Measurements from ENCODE around the gene PDE4D. TPM values are rescaled to one million over a fixed set of nuclear protein-coding genes. Genes with fewer than 3 reads are reported as not detected.
A peak's percentile ranks its signal among the peaks of the same experiment; 100 is the strongest.

Gene PDE4D
- total RNA-seq, 1 experiment from 2014 or later = 6.3 TPM

- Histone ChIP-seq H3K27ac (no peak overlapping the region), H3K27me3 (replicated peaks) (no peaks in the 10 kb centered on the region), H3K36me3 (no peaks in the 10 kb centered on the region), H3K4me3 (no peak overlapping the region), H3K9me3 (replicated peaks) (no peaks in the 10 kb centered on the region), H3K4me1 (replicated peaks) (peaks cover 8% of the 10 kb centered on the region)
- DNase-seq (ENCODE audit: low read depth in 1 of 2, low spot score in 2 of 2) = no peak
Observed at GRCh38 chr5:59535561-59535960, 358.0 kb downstream of the PDE4D start.

- H3K27me3 ChIP-seq (replicated peaks) = no peaks in the 10 kb centered on the region
- H3K9me3 ChIP-seq (replicated peaks) = no peaks in the 10 kb centered on the region
- no peak overlapping the region for H3K27ac ChIP-seq
- H3K4me3 ChIP-seq = no peak overlapping the region
- no peaks in the 10 kb centered on the region for H3K36me3 ChIP-seq
- no peaks in the 10 kb centered on the region for H3K4me1 ChIP-seq (replicated peaks)
- DNase-seq (ENCODE audit: low read depth in 1 of 2, low spot score in 2 of 2) = no peak
Observed at GRCh38 chr5:59533730-59534108, 359.8 kb downstream of the PDE4D start.

DNA sequence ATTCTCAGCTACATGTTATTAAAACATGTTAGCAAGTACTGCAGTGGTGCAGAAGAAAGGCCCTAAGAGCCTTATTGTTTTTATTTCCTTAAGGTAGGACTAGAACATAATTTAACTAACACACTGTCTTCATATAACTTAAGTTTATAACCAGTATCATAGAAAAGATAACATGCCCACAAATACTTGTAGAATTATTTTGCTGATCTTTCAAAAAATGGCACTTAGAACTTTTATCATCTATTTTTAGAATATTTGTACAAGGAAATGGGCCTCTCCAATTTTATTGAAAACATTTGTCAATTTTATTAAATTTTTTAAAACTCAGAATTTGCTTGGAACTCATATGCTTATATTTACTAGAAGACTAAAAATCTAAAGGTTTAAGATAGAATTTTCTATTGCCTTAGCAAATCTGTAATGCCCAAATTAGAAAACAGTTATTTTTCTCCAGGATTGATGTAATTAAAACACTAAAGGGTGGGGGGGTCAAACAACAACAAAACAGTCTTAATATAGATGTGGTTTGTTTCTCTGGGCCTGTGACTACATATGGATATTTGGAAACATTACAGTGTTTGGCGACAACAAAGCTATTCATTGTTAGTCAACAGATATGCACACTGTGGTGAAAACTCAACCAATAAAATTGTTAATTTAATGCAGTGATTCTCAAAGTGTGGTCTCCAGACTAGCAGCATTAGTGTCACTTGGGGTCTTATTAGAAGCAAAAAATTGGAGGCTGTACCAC, 360.4 kb downstream of the PDE4D start:
- Histone ChIP-seq H3K4me1 (replicated peaks) (no peaks in the 10 kb centered on the region), H3K9me3 (replicated peaks) (no peaks in the 10 kb centered on the region), H3K36me3 (no peaks in the 10 kb centered on the region), H3K27me3 (replicated peaks) (no peaks in the 10 kb centered on the region), H3K27ac (no peak overlapping the region), H3K4me3 (no peak overlapping the region)
- DNase-seq (ENCODE audit: low read depth in 1 of 2, low spot score in 2 of 2) = no peak

GRCh38 chr5:59529239-59529638, 364.3 kb downstream of the PDE4D start:
- H3K9me3 ChIP-seq (replicated peaks) = no peaks in the 10 kb centered on the region
- no peak for DNase-seq (ENCODE audit: low read depth in 1 of 2, low spot score in 2 of 2)
- H3K27me3 ChIP-seq (replicated peaks) = no peaks in the 10 kb centered on the region
- H3K36me3 ChIP-seq = no peaks in the 10 kb centered on the region
- no peak overlapping the region for H3K27ac ChIP-seq
- H3K4me1 ChIP-seq (replicated peaks) = peaks cover 8% of the 10 kb centered on the region; the same call in 1 of the 2 replicates
- H3K4me3 ChIP-seq = no peak overlapping the region

- Histone ChIP-seq H3K36me3 (no peaks in the 10 kb centered on the region), H3K27me3 (replicated peaks) (no peaks in the 10 kb centered on the region), H3K4me1 (replicated peaks) (peaks cover 8% of the 10 kb centered on the region; the same call in 1 of the 2 replicates), H3K27ac (no peak overlapping the region), H3K4me3 (no peak overlapping the region), H3K9me3 (replicated peaks) (no peaks in the 10 kb centered on the region)
- no peak for DNase-seq (ENCODE audit: low read depth in 1 of 2, low spot score in 2 of 2)
Observed at GRCh38 chr5:59528202-59528862, 365.2 kb downstream of the PDE4D start.

- Histone ChIP-seq H3K4me1 (replicated peaks) (peaks cover 8% of the 10 kb centered on the region; the same call in 1 of the 2 replicates), H3K36me3 (no peaks in the 10 kb centered on the region), H3K9me3 (replicated peaks) (no peaks in the 10 kb centered on the region), H3K27me3 (replicated peaks) (no peaks in the 10 kb centered on the region), H3K4me3 (no peak overlapping the region), H3K27ac (no peak overlapping the region)
- peak in 1 of 2 experiments; percentile 28 for DNase-seq (ENCODE audit: low read depth in 1 of 2, low spot score in 2 of 2)
Observed at GRCh38 chr5:59525957-59526356, 367.6 kb downstream of the PDE4D start.

- Histone ChIP-seq H3K27me3 (replicated peaks) (no peaks in the 10 kb centered on the region), H3K4me1 (replicated peaks) (peaks cover 8% of the 10 kb centered on the region; the same call in 1 of the 2 replicates), H3K4me3 (no peak overlapping the region), H3K9me3 (replicated peaks) (no peaks in the 10 kb centered on the region), H3K27ac (no peak overlapping the region), H3K36me3 (no peaks in the 10 kb centered on the region)
- DNase-seq (ENCODE audit: low read depth in 1 of 2, low spot score in 2 of 2) = no peak
Observed at GRCh38 chr5:59525311-59525710, 368.2 kb downstream of the PDE4D start.

GRCh38 chr5:59522201-59522831, 371.2 kb downstream of the PDE4D start:
- no peaks in the 10 kb centered on the region for H3K36me3 ChIP-seq
- no peak for DNase-seq (ENCODE audit: low read depth in 1 of 2, low spot score in 2 of 2)
- H3K9me3 ChIP-seq (replicated peaks) = no peaks in the 10 kb centered on the region
- H3K4me1 ChIP-seq (replicated peaks) = peaks cover 23% of the 10 kb centered on the region
- no peak overlapping the region for H3K4me3 ChIP-seq
- H3K27ac ChIP-seq = no peak overlapping the region
- no peaks in the 10 kb centered on the region for H3K27me3 ChIP-seq (replicated peaks)

DNA sequence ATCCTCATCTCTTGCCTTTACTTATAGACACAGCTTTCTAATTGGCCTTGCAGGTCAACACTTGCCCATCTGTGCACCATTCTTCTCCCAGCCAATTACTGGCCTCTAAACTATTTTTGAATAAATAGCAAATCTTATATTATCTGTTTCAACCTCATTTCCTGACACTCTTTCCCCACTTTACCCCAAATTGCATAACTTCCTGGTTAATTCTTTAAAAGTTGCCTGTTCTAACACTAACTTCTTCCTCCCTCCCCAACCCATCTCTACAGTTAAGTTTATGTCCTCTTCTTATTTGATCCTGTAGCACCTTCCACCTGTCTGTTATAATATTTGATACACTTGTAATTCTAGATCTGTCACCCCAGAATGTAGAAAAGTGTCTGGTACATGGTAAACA, 372.1 kb downstream of the PDE4D start:
- Histone ChIP-seq H3K4me1 (replicated peaks) (peaks cover 24% of the 10 kb centered on the region), H3K4me3 (no peak overlapping the region), H3K9me3 (replicated peaks) (no peaks in the 10 kb centered on the region), H3K27ac (no peak overlapping the region), H3K36me3 (no peaks in the 10 kb centered on the region), H3K27me3 (replicated peaks) (no peaks in the 10 kb centered on the region)
- DNase-seq (ENCODE audit: low read depth in 1 of 2, low spot score in 2 of 2) = no peak

GRCh38 chr5:59519338-59519737, 374.2 kb downstream of the PDE4D start:
- H3K4me1 ChIP-seq (replicated peaks) = peaks cover 17% of the 10 kb centered on the region
- no peaks in the 10 kb centered on the region for H3K36me3 ChIP-seq
- H3K4me3 ChIP-seq = no peak overlapping the region
- DNase-seq (ENCODE audit: low read depth in 1 of 2, low spot score in 2 of 2) = no peak
- H3K27me3 ChIP-seq (replicated peaks) = no peaks in the 10 kb centered on the region
- H3K27ac ChIP-seq = no peak overlapping the region
- no peaks in the 10 kb centered on the region for H3K9me3 ChIP-seq (replicated peaks)

- DNase-seq (ENCODE audit: low read depth in 1 of 2, low spot score in 2 of 2) = peak in 1 of 2 experiments; percentile 60
- no peak overlapping the region for H3K4me3 ChIP-seq
- H3K27ac ChIP-seq = peak overlapping the region; percentile 54; the same call in 1 of the 2 replicates
- no peaks in the 10 kb centered on the region for H3K9me3 ChIP-seq (replicated peaks)
- no peaks in the 10 kb centered on the region for H3K36me3 ChIP-seq
- H3K27me3 ChIP-seq (replicated peaks) = no peaks in the 10 kb centered on the region
- H3K4me1 ChIP-seq (replicated peaks) = peaks cover 17% of the 10 kb centered on the region
Observed at GRCh38 chr5:59517926-59518585, 375.5 kb downstream of the PDE4D start.

GRCh38 chr5:59516161-59516560, 377.4 kb downstream of the PDE4D start:
- H3K27ac ChIP-seq = no peak overlapping the region
- no peaks in the 10 kb centered on the region for H3K9me3 ChIP-seq (replicated peaks)
- H3K4me1 ChIP-seq (replicated peaks) = peaks cover 17% of the 10 kb centered on the region
- no peaks in the 10 kb centered on the region for H3K27me3 ChIP-seq (replicated peaks)
- H3K36me3 ChIP-seq = no peaks in the 10 kb centered on the region
- DNase-seq (ENCODE audit: low read depth in 1 of 2, low spot score in 2 of 2) = no peak
- no peak overlapping the region for H3K4me3 ChIP-seq

DNA sequence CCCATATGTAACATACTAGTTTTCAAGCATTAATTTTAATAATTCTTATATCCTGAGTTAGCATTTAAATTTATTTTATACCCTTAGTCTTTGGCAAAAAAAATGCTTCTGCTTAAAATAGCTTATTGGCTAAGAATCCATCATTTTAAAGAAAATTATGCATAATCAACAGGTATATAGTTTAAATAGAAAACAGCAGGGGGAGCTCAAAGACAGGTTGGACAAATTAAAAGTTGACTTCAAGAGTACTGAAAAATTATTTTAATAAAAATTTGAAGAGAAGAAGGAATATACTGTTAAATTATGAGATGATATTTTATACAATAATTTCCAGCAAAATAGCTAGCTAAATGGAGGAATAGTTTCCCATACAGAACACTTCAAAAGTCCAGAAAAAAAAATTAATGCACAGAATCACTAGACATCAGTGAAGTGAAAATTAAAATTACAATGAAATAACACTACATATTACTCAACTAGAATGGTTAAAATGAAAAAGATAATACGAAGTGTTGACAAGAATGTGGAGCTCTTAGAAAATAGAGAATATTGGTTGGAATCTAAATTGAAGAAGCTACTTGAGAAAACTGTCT, 387.1 kb downstream of the PDE4D start:
- Histone ChIP-seq H3K4me1 (replicated peaks) (no peaks in the 10 kb centered on the region), H3K9me3 (replicated peaks) (no peaks in the 10 kb centered on the region), H3K27ac (no peak overlapping the region), H3K4me3 (no peak overlapping the region), H3K36me3 (no peaks in the 10 kb centered on the region), H3K27me3 (replicated peaks) (no peaks in the 10 kb centered on the region)
- DNase-seq (ENCODE audit: low read depth in 1 of 2, low spot score in 2 of 2) = no peak

Data from SJSA1 (cell line).